GM21576 (cell line): ENCODE measurements around the gene STXBP5.

Source experiments
- ATAC-seq: cut with Tn5 transposase; IDR thresholded peaks from one replicate; pipeline ENCODE4 v1.9.1; 2021; ENCODE audit warnings: mild to moderate bottlenecking, moderate library complexity; ENCODE audit not compliant: unreplicated experiment

Gene STXBP5

DNA sequence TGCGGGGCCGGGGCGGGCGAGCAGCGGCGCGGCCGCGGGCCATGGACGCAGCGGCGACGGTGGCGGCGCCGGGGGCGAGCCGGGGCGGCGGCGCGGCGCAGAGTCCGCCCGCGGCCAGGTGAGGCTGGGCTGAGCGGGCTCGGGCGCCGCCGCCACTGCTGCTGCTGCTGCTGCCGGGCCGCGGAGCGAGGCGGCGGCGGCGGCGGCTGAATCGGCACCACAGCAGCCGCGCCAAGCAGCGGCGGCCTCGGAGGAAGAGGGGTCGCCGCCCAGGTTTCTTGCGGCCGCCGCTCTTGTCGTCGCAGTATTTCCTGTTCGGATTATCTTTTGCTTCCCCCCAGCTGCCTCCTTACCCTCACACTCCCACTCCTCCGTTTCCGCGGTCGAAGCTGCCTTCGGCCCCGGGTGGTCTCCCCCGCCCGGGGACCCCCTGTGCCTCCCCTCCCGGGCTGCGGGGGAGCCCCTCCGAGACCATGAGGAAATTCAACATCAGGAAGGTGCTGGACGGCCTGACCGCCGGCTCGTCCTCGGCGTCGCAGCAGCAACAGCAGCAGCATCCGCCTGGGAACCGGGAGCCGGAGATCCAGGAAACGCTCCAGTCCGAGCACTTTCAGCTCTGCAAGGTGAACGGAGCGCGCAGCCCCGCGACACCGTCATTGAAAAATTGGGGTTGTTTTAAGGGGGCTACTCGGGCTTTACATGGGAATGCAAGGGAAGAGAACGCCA, at the start of gene STXBP5:
Gene STXBP5, plus strand, starts transcription at position 358 of the 726 bp plus-strand sequence. Its CDS starts 116 bp downstream, at position 474.
- ATAC-seq, result peak; percentile 23

DNA sequence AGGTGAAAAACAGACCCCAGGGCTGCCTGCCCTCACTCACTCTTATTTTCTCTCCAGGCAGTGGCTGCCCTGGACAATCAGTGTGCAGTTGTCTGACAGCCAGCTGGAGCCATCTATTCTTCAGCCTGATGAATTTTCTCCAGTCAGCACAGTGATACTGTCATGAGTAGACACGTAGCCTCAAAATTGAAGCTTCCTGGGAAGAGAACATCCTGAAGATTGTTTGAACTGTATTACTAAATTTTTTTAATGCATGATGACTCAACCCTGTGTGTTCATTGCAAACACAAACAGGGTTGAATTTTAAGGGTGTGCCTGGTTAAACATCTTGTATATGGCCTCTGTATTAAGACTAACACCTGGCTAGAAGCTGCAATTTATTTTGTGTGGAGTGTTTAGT, 49.8 kb upstream of the STXBP5 start:
- ATAC-seq, result no peak

DNA sequence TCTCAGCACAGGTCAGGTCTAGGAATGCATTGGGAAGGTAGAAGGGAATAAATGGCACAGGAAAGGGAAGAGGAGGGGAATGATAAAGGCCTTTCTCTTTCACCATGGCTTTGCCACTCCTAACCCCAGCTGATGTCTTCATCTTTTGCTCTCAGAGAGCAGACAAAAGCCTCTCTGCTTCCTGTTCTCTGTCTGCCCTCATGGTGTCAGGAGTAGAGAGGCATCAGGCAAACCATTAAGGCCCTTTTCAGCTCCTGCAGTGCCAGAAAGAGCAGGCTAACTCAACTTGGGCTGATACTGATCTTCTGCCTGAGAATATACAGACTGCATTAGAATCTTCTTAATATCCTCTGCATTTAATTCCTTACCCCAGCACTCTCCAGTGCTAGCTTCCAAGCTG, 48.0 kb upstream of the STXBP5 start:
- ATAC-seq, result no peak

GRCh38 chr6:147156799-147157382, 47.3 kb upstream of the STXBP5 start:
- no peak for ATAC-seq

GRCh38 chr6:147157930-147158329, 46.3 kb upstream of the STXBP5 start:
- ATAC-seq, result no peak

DNA sequence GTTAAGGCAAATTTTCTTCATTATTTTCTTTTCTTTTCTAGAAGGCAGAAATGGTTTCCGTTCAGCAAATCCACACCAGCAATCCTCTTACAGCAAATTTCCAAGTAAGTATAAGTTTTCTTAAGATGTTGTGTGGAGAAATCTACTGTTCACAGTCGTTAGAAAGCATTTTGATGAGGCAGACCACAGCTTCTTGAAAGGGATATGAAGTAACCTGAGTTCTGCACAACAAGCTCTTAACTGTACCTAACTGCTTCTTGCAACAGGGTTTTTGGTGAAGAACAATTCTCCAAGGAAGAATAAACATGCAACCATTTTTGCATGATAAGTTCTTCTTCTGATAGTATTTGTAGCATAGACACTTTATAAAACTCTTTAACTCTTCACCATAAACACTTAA, 45.3 kb upstream of the STXBP5 start:
- no peak for ATAC-seq

DNA sequence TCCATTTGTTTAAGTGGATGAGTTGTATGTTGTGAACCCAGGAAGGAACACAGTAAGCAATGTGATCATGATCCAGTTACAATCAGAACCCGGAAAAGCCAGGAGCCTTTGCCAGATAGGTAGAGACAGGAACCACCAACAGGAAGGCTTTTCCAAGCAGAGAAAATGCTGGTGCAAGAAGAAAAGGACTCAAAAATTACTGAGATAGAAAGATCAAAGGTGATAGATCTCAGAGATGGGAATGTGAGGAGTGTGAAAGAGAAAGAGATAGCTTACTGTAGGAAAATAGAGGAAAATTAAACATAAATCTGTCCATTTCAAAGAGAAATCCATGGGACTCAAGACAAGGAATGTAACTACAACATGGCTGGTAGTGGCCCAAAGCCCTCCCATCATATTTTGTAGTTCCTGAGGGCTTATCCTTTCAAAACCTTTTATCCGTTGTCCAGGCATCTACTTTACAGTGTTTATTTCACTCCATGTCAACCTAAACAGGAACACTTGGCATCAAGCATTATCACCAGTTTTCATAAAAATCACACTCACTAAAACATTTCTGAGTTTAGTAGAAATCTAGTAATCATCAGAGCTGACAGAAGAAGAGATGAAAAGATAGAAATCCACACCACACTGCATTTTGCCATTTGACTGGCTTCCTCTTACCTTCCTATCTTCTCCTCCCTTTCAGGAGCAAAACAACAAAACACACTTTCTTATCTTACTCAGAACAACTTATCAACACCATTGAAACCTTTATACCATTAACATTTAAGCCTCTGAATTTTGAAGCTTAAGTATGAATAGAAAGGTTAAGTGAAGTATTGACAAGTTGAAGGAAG, 44.5 kb upstream of the STXBP5 start:
- no peak for ATAC-seq

DNA sequence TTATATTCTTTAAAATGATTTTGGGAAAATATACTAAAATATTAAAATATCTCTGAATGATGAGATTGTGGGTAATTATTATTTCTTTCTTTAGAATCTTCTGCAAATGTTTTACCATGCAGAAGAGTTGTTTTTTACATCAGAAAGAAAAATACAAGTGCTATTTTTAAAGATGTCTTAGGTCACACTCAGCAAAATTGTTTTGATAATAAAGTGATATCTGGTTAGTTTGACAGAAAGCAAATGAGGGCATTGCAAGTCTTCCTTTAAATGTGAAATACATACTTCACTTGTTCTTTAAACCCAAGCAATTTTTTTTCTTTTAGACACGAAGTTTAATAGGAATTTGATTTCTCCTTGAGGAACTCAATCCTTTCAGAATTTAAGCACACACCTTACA, 43.6 kb upstream of the STXBP5 start:
- ATAC-seq, result no peak

GRCh38 chr6:147161253-147161973, 42.8 kb upstream of the STXBP5 start:
- no peak for ATAC-seq

GRCh38 chr6:147161974-147162495, 42.2 kb upstream of the STXBP5 start:
- ATAC-seq, result no peak

GRCh38 chr6:147164761-147165160, 39.5 kb upstream of the STXBP5 start:
- ATAC-seq, result no peak

DNA sequence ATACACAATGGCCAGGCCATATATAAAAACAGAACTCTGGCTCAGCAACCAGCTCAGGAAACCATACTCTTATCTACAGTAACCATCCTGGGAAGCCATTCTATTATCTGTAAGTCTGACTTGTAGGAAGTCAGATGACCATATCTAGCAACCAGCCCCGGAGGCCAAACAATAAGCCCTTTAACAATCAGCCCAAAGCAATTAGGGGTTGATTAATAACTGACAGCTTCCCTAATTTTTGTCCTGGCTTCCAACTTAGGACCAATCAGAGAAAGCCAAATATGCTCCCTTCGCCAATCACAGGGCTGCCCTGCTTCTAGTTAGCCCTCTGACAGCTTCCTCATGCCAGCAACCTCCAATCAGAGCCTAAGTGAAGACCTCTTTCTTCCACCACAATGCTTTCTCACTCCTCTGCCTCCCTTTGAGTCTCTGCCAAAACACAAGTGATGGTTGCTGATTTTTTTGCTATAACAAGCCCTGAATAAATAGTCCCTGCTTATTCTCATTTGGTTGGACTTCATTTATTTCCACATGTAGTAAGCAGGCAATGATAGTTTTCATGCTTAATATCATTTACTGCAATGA, 37.8 kb upstream of the STXBP5 start:
- no peak for ATAC-seq

GRCh38 chr6:147166992-147167391, 37.2 kb upstream of the STXBP5 start:
- ATAC-seq, result no peak

GRCh38 chr6:147167576-147168461, 36.4 kb upstream of the STXBP5 start:
- ATAC-seq, result no peak

- ATAC-seq, result no peak
Measured at GRCh38 chr6:147169529-147169928, 34.7 kb upstream of the STXBP5 start.

GRCh38 chr6:147170269-147170668, 33.9 kb upstream of the STXBP5 start:
- no peak for ATAC-seq

DNA sequence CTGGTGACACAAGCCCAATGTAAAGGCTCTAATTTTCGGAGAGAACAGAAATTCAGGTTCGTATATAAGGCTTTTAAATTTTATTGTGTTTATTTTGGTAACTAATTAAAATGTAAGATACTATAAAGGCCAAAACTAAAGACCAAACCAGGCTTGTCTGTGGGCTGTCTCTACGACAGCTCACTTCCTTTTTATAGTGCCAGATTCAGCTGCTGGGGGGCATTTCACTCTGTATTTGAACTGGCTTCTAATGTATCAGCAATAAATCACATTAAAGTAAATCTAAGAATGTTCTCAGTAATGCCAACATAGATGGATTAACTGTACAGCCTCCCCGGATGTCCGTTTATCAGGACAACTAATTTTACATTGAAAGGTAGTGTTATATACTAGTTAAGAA, 31.1 kb upstream of the STXBP5 start:
- ATAC-seq, result no peak

- ATAC-seq, result no peak
Measured at GRCh38 chr6:147173675-147174308, 30.4 kb upstream of the STXBP5 start.

DNA sequence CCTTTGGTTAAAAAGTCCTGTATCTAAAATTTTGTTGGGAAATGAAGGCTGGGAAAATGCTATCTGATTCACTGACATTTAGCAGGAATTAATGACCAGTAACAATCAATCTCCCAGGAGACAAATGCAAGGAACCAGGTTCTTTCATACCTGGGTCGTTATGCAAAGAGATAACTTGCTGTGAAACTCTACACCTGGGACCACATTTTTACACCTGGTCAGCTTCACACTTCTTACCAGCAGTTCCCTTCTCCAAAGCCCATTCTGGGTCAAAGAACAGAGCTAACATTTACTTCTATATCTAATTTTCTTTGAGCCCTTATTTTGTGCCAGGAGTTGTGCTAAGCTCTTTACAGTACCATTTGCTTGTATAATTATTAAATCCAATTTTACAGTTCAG, 27.4 kb upstream of the STXBP5 start:
- ATAC-seq, result no peak
